A549 (cell line): ENCODE results near the gene CSTPP1.

Experiments
- CBX2 ChIP-seq: fragments of 200-600 bp; sonication (generic); IDR thresholded peaks from 2 replicates; pipeline ENCODE4 v1.6.1; 2016; ENCODE audit warnings: low read depth, mild to moderate bottlenecking, borderline replicate concordance
- CHD4 ChIP-seq: fragments of 200-600 bp; sonication (generic); IDR thresholded peaks from 2 replicates; pipeline ENCODE4 v1.6.1; 2016; ENCODE audit warnings: antibody characterized with exemption, mild to moderate bottlenecking, borderline replicate concordance
- CTCF ChIP-seq: fragments of >200 bp; sonication (Bioruptor Twin); formaldehyde crosslinking; IDR thresholded peaks from 3 replicates; pipeline ENCODE4 v1.5.1; 2016
- EHMT2 ChIP-seq: fragments of 200-600 bp; sonication (generic); IDR thresholded peaks from 2 replicates; pipeline ENCODE4 v1.6.1; 2016; ENCODE audit warnings: antibody characterized with exemption, low read depth, mild to moderate bottlenecking, moderate library complexity
- EP300 ChIP-seq, 2 experiments: fragments of >200 bp; sonication (Bioruptor Twin); formaldehyde crosslinking; IDR thresholded peaks; 2 replicates in 1 of 2; 3 replicates in 1 of 2; pipeline ENCODE4 v1.6.1; 2016 to 2017
- ESRRA ChIP-seq: fragments of 150-350 bp; IDR thresholded peaks from 2 replicates; pipeline ENCODE4 v1.6.1; 2014; ENCODE audit warnings: mild to moderate bottlenecking, low read length, borderline replicate concordance
- HOXB5 ChIP-seq: fragments of 250-450 bp; sonication (Bioruptor Pico); IDR thresholded peaks from 2 replicates; pipeline ENCODE4 v1.5.0; 2020; ENCODE audit warnings: mild to moderate bottlenecking, moderate library complexity
- KDM5A ChIP-seq: fragments of 200-600 bp; sonication (generic); IDR thresholded peaks from 2 replicates; pipeline ENCODE4 v1.6.1; 2016; ENCODE audit warnings: antibody characterized with exemption, mild to moderate bottlenecking
- MAFK ChIP-seq: fragments of 450-650 bp; IDR thresholded peaks from 2 replicates; pipeline ENCODE4 v1.6.1; 2014; ENCODE audit not compliant: partially characterized antibody
- MAZ ChIP-seq: fragments of 150-350 bp; IDR thresholded peaks from 2 replicates; pipeline ENCODE4 v1.6.1; 2014; ENCODE audit warnings: antibody characterized with exemption, low read depth, low read length, borderline replicate concordance
- NR3C1 ChIP-seq: fragments of >200 bp; sonication (Bioruptor Twin); formaldehyde crosslinking; IDR thresholded peaks from 3 replicates; pipeline ENCODE4 v1.6.1; 2017
- POLR2A ChIP-seq: IDR thresholded peaks from 2 replicates; pipeline ENCODE4 v1.6.1; 2012; ENCODE audit warnings: mild to moderate bottlenecking, low read length
- RARB ChIP-seq: fragments of 250-450 bp; sonication (Bioruptor Pico); IDR thresholded peaks from 2 replicates; pipeline ENCODE4 v1.8.0; 2021; ENCODE audit warnings: mild to moderate bottlenecking, moderate library complexity
- ZC3H11A ChIP-seq: fragments of 450-650 bp; IDR thresholded peaks from 2 replicates; pipeline ENCODE4 v1.6.1; 2014; ENCODE audit warnings: antibody characterized with exemption, mild to moderate bottlenecking

- TF ChIP-seq EP300 (IDR thresholded peaks at IDR 0.05) (no peak), POLR2A (no peak), CTCF (no peak), RARB (no peak), HOXB5 (CRISPR knock-in tag) (no peak), MAFK (no peak), MAZ (no peak), CHD4 (no peak), ESRRA (no peak), CBX2 (no peak), NR3C1 (no peak), ZC3H11A (no peak), EHMT2 (no peak), KDM5A (no peak)
Observed at GRCh38 chr11:47148903-47149531, 212.5 kb downstream of the CSTPP1 start.
